Keratinocyte (primary cell): Measurements from ENCODE around the gene JUP.

ENCODE experiments used
- EZH2 ChIP-seq: IDR thresholded peaks from one replicate; pipeline ENCODE4 v1.6.1; 2012; ENCODE audit warnings: inconsistent platforms, mild to moderate bottlenecking, low read length, moderate library complexity
- TF ChIP-seq, protein P1 (sequence below), 3 experiments: IDR thresholded peaks in 1 of 3; conservative IDR thresholded peaks in 1 of 3; optimal IDR thresholded peaks in 1 of 3; 2 replicates in 2 of 3; 3 replicates in 1 of 3; pipeline versions ENCODE3 to v1.5.1; 2011; ENCODE audit warnings: low read length in 3 of 3, mild to moderate bottlenecking in 3 of 3, moderate library complexity in 2 of 3, control low read depth in 1 of 3, inconsistent platforms in 1 of 3; ENCODE audit not compliant: insufficient read depth in 2 of 3; ENCODE audit errors: extremely low read depth in 1 of 3

DNA sequence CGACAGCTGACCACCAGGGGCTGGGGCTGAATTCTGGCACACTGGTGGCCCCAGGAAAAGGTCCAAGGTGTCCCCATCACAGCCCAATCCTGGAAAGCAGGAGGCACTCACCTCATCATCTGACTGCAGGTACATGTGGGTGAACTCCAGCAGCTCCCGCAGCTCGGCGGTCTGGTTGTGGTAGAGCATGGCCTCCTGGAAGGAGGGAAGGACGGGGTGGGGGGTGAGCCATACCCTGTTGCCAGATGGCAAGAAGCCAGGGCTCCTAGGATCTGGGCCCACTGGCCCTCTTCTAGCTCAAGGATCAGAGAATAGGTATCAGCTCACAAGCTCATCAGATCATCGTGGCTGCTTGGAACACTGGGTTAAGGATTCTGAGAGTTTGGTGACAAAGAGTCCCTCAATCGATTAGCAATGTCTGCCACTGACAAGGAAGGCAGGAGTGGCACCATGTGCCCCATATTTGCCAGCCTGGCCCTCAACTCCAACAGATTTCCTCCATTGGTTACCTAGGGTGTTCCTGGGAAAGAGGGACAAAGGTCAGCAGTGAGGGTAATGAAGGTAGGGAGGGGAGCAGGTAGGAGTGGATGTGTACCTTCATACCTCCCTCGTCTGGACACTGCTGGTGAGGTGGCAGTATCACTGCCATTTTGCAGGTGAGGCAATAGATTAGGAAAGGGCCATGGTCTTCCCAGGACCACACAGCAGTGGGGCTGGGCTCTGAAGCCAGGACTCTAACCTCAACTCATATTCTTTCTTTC is 20.4 kb upstream of the JUP start:
- TF ChIP-seq, protein P1, sequence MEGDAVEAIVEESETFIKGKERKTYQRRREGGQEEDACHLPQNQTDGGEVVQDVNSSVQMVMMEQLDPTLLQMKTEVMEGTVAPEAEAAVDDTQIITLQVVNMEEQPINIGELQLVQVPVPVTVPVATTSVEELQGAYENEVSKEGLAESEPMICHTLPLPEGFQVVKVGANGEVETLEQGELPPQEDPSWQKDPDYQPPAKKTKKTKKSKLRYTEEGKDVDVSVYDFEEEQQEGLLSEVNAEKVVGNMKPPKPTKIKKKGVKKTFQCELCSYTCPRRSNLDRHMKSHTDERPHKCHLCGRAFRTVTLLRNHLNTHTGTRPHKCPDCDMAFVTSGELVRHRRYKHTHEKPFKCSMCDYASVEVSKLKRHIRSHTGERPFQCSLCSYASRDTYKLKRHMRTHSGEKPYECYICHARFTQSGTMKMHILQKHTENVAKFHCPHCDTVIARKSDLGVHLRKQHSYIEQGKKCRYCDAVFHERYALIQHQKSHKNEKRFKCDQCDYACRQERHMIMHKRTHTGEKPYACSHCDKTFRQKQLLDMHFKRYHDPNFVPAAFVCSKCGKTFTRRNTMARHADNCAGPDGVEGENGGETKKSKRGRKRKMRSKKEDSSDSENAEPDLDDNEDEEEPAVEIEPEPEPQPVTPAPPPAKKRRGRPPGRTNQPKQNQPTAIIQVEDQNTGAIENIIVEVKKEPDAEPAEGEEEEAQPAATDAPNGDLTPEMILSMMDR (optimal IDR thresholded peaks at IDR 0.05 in 1 of 3, IDR thresholded peaks at IDR 0.05 in 1 of 3, conservative IDR thresholded peaks at IDR 0.05 in 1 of 3; ENCODE audit: extremely low read depth in 1 of 3, insufficient read depth in 2 of 3, low read length in 3 of 3): no peak
- no peak for TF ChIP-seq EZH2
